HepG2 (cell line): ENCODE data around the gene P2RY8. TPM values are rescaled to one million over a fixed set of nuclear protein-coding genes. Genes with fewer than 3 reads are reported as not detected.
A peak's percentile ranks its signal among the peaks of the same experiment; 100 is the strongest.

ENCODE experiments used
- AKAP8 ChIP-seq: sonication (generic); formaldehyde crosslinking; IDR thresholded peaks from 2 replicates; pipeline ENCODE4 v1.5.1; 2020; ENCODE audit warnings: mild to moderate bottlenecking, missing genetic modification reagents
- CCDC6 ChIP-seq: sonication (generic); formaldehyde crosslinking; IDR thresholded peaks from 2 replicates; pipeline ENCODE4 v1.8.1; 2022; ENCODE audit warnings: mild to moderate bottlenecking, missing genetic modification reagents, moderate library complexity
- CEBPB ChIP-seq: IDR thresholded peaks from 2 replicates; pipeline ENCODE4 v1.6.1; 2011; ENCODE audit warnings: low read depth, low read length, improper control_type of control experiment, borderline replicate concordance
- FOXK2 ChIP-seq: fragments of 450-650 bp; IDR thresholded peaks from 2 replicates; pipeline ENCODE4 v1.6.1; 2016
- GATAD2A ChIP-seq: IDR thresholded peaks from 2 replicates; pipeline ENCODE4 v1.6.1; 2016
- GFI1 ChIP-seq: sonication (generic); formaldehyde crosslinking; IDR thresholded peaks from 2 replicates; pipeline ENCODE4 v1.5.0; 2020; ENCODE audit warnings: missing genetic modification reagents, mild to moderate bottlenecking, borderline replicate concordance
- KDM2A ChIP-seq: sonication (generic); formaldehyde crosslinking; IDR thresholded peaks from 2 replicates; pipeline ENCODE4 v1.4.0; 2020; ENCODE audit warnings: low read depth, missing genetic modification reagents, borderline replicate concordance
- NFE2L2 ChIP-seq: fragments of 150-350 bp; IDR thresholded peaks from 2 replicates; pipeline ENCODE4 v1.6.1; 2014; ENCODE audit warnings: low read length
- PAXIP1 ChIP-seq: sonication (generic); formaldehyde crosslinking; conservative IDR thresholded peaks from 2 replicates; pipeline ENCODE4 v1.4.0; 2020; ENCODE audit warnings: mild to moderate bottlenecking, missing genetic modification reagents, moderate library complexity
- RERE ChIP-seq: IDR thresholded peaks from 2 replicates; pipeline ENCODE4 v1.6.1; 2016; ENCODE audit warnings: low read depth, missing genetic modification reagents, missing compliant biosample characterization
- SOX6 ChIP-seq, 2 experiments: fragments of 450-650 bp in 1 of 2; sonication (generic) in 1 of 2; formaldehyde crosslinking in 1 of 2; IDR thresholded peaks; 2 replicates each; pipeline versions ENCODE4 v1.4.0 to v1.6.1; 2017 to 2020; ENCODE audit warnings: antibody characterized with exemption in 1 of 2, mild to moderate bottlenecking in 1 of 2, missing genetic modification reagents in 1 of 2
- ZC3H13 ChIP-seq: sonication (generic); formaldehyde crosslinking; IDR thresholded peaks from 2 replicates; pipeline ENCODE4 v1.8.1; 2023; ENCODE audit warnings: mild to moderate bottlenecking, missing genetic modification reagents, moderate library complexity
- ZFP90 ChIP-seq: sonication (generic); formaldehyde crosslinking; IDR thresholded peaks from 2 replicates; pipeline ENCODE4 v1.8.0; 2022; ENCODE audit warnings: missing genetic modification reagents, mild to moderate bottlenecking, inconsistent platforms, borderline replicate concordance
- ZNF432 ChIP-seq: sonication (generic); formaldehyde crosslinking; IDR thresholded peaks from 2 replicates; pipeline ENCODE4 v1.5.0; 2020; ENCODE audit warnings: missing genetic modification reagents, mild to moderate bottlenecking, borderline replicate concordance
- ZNF451 ChIP-seq: sonication (generic); formaldehyde crosslinking; IDR thresholded peaks from 2 replicates; pipeline ENCODE4 v1.5.0; 2020; ENCODE audit warnings: mild to moderate bottlenecking, missing genetic modification reagents
- ZNF841 ChIP-seq: sonication (generic); formaldehyde crosslinking; IDR thresholded peaks from 2 replicates; pipeline ENCODE4 v1.8.1; 2023; ENCODE audit warnings: missing genetic modification reagents, borderline replicate concordance
- polyA plus RNA-seq, 8 experiments: library from polyadenylated mRNA; depleted of rRNA in 3 of 8; stranded (reverse) in 7 of 8; unstranded in 1 of 8; fragments of >200 nt; fragmentation: Illumina TruSeq in 4 of 8; extraction: Trizol in 4 of 8; gene quantifications; 2 replicates each; pipeline versions ENCODE4 v1.2.1 to v1.2.3, GENCODE V29; 2011 to 2016; ENCODE audit warnings: low read depth in 4 of 8, missing spikeins in 1 of 8, mixed read lengths in 1 of 8; ENCODE audit not compliant: insufficient read depth in 1 of 8
- total RNA-seq, 5 experiments: library from RNA; depleted of rRNA; stranded (reverse); fragments of >200 nt; fragmentation: Illumina TruSeq; extraction: Trizol; gene quantifications; 2 replicates each; pipeline ENCODE4 v1.2.3, GENCODE V29; 2016; ENCODE audit warnings: low read depth in 1 of 5

P2RY8 gene
- total and polyA plus RNA-seq, 2 of the 13 experiments (the other 11 are each of a cell fraction or from before 2014, with no cell fraction given) = 1.0 to 1.3 TPM

- TF ChIP-seq RERE (CRISPR knock-in tag) (no peak), KDM2A (0 out of 2 replicates have a peak, but pooled peaks have one; percentile 11), GFI1 (CRISPR knock-in tag) (peak; percentile 21; the same call in 1 of the 2 replicates), GATAD2A (CRISPR knock-in tag) (peak; percentile 62), ZNF451 (CRISPR knock-in tag) (0 out of 2 replicates have a peak, but pooled peaks have one; percentile 35), CEBPB (peak; percentile 98), ZC3H13 (peak; percentile 59; the same call in 1 of the 2 replicates), CCDC6 (CRISPR knock-in tag) (no peak), PAXIP1 (CRISPR knock-in tag) (peak; percentile 38; the same call in 1 of the 2 replicates), ZNF841 (CRISPR knock-in tag) (no peak), AKAP8 (0 out of 2 replicates have a peak, but pooled peaks have one; percentile 58), ZNF432 (CRISPR knock-in tag) (no peak), NFE2L2 (no peak), ZFP90 (0 out of 2 replicates have a peak, but pooled peaks have one; percentile 34), SOX6 (IDR thresholded peaks at IDR 0.05) (no peak), SOX6 (CRISPR knock-in tag; IDR thresholded peaks at IDR 0.05) (peak; percentile 74), FOXK2 (no peak)
Observed at GRCh38 chrX:1537031-1537715, at the start of gene P2RY8 (continued).
